ENCODE data around the gene SERTAD3. TPM values are rescaled to one million over a fixed set of nuclear protein-coding genes. Genes with fewer than 3 reads are reported as not detected.

The SERTAD3 gene
- total RNA-seq, 1 experiment from 2014 or later, result 30.9 TPM

- Histone ChIP-seq H3K9me3 (ENCODE audit: control insufficient read depth, low read depth, low read length) (no peaks in the 10 kb centered on the region), H3K4me2 (ENCODE audit: insufficient read depth, insufficient read length, low read length) (peak overlapping the region; percentile 90), H2BK120ac (ENCODE audit: low read depth, low read length, poor library complexity, severe bottlenecking) (no peak overlapping the region), H3T11ph (ENCODE audit: low read length) (no peak overlapping the region), H3K23me2 (ENCODE audit: insufficient read length, low read depth, low read length, poor library complexity, severe bottlenecking) (peaks cover 16% of the 10 kb centered on the region), H4K91ac (ENCODE audit: insufficient read length, low read depth, low read length) (no peak overlapping the region), H3K4me1 (ENCODE audit: insufficient read depth, low read length) (no peaks in the 10 kb centered on the region; the same call in 1 of the 2 replicates), H4K20me1 (ENCODE audit: control insufficient read depth, insufficient read depth, insufficient read length) (no peaks in the 10 kb centered on the region), H2AK5ac (ENCODE audit: insufficient read length, low read length) (no peak overlapping the region), H3K23ac (ENCODE audit: insufficient read length, low read depth, low read length) (no peak overlapping the region), H2AFZ (ENCODE audit: low read length) (no peak overlapping the region), H2BK12ac (ENCODE audit: insufficient read length, low read depth, low read length) (no peak overlapping the region), H3K27me3 (ENCODE audit: insufficient read depth, low read length) (no peaks in the 10 kb centered on the region), H3K4ac (ENCODE audit: low read depth, low read length) (no peak overlapping the region), H3K79me2 (ENCODE audit: insufficient read depth, low read length) (no peaks in the 10 kb centered on the region), H3K79me1 (ENCODE audit: insufficient read depth, low read depth, low read length, poor library complexity, severe bottlenecking) (no peaks in the 10 kb centered on the region), H4K5ac (ENCODE audit: insufficient read length, low read depth, low read length) (no peak overlapping the region), H3K14ac (ENCODE audit: insufficient read depth, low read length) (peak overlapping the region; percentile 16; the same call in 1 of the 2 replicates), H2BK15ac (ENCODE audit: low read depth, low read length) (no peak overlapping the region), H4K8ac (replicated peaks; ENCODE audit: insufficient read length, low read depth, low read length) (no peak overlapping the region), H3K56ac (ENCODE audit: insufficient read length, low read depth, low read length) (no peak overlapping the region), H2BK20ac (ENCODE audit: low read depth, low read length, poor library complexity, severe bottlenecking) (no peak overlapping the region), H3K18ac (ENCODE audit: insufficient read length, low read depth, low read length) (no peak overlapping the region), H2BK5ac (ENCODE audit: insufficient read length, low read length) (no peak overlapping the region), H3K27ac (ENCODE audit: insufficient read length, low read depth, low read length) (no peak overlapping the region), H3K9ac (ENCODE audit: extremely low read depth, insufficient read length, low read length) (peak overlapping the region; percentile 57)
- TF ChIP-seq CTCF (conservative IDR thresholded peaks at IDR 0.05), result no peak
- DNase-seq, result peak; percentile 48
- Mint-ChIP-seq H3K27me3 (ENCODE audit: low read depth) (no peaks in the 10 kb centered on the region), H3K4me1 (peaks cover 19% of the 10 kb centered on the region in 2 experiments), H3K36me3 (ENCODE audit: insufficient read depth in 1 of 3, low read depth in 3 of 3) (peaks cover 0 to 5% (median 4%) of the 10 kb centered on the region in 3 experiments; a peak in 3 of 7 replicates), H3K9me3 (peaks cover 0 to 1% of the 10 kb centered on the region in 2 experiments; a peak in 1 of 5 replicates), H3K27ac (peak overlapping the region; percentile 92 to 96 (median 95)), H3K4me3 (peak overlapping the region; percentile 91 to 97)
- WGBS (ENCODE audit: extremely low coverage, insufficient read length, low lambda C conversion rate), result no CpG with 5 or more reads among the region's 28 CpGs
Measured at GRCh38 chr19:40424637-40425449, 19.3 kb downstream of the SERTAD3 start.
